Progenitor cell of endocrine pancreas (in vitro differentiated cells): ENCODE measurements around the gene DOHH. TPM values are rescaled to one million over a fixed set of nuclear protein-coding genes. Genes with fewer than 3 reads are reported as not detected.

ENCODE experiments used
- DNase-seq: peaks from one replicate; pipeline ENCODE4 v3.0.0; 2021; ENCODE audit warnings: low spot score; ENCODE audit not compliant: unreplicated experiment
- H3K27ac Mint-ChIP-seq: 2 replicates; pipeline ENCODE4 v1.8.0; 2021; ENCODE audit warnings: mild to moderate bottlenecking, moderate library complexity, mixed read lengths
- H3K27me3 Mint-ChIP-seq: 2 replicates; pipeline ENCODE4 v1.8.0; 2021; ENCODE audit warnings: mixed read lengths
- H3K36me3 Mint-ChIP-seq: 2 replicates; pipeline ENCODE4 v1.8.0; 2022; ENCODE audit warnings: mixed read lengths; ENCODE audit not compliant: insufficient read depth
- H3K4me1 Mint-ChIP-seq: 2 replicates; pipeline ENCODE4 v1.8.0; 2021; ENCODE audit warnings: low read depth, mixed read lengths
- H3K4me3 Mint-ChIP-seq: 2 replicates; pipeline ENCODE4 v1.8.0; 2021; ENCODE audit warnings: low read depth, mild to moderate bottlenecking, moderate library complexity, mixed read lengths
- H3K9me3 Mint-ChIP-seq: 2 replicates; pipeline ENCODE4 v1.8.0; 2021; ENCODE audit warnings: low read depth, mixed read lengths
- CTCF ChIP-seq: fragments of 200-600 bp; sonication (generic); IDR thresholded peaks from one replicate; pipeline ENCODE4 v1.5.0; 2021; ENCODE audit warnings: antibody characterized with exemption, mild to moderate bottlenecking; ENCODE audit not compliant: unreplicated experiment
- total RNA-seq: library from RNA; stranded (reverse); gene quantifications from 2 replicates; pipeline ENCODE4 v1.2.1, GENCODE V29; 2021

DOHH gene
- total RNA-seq, 1 donor from 2014 or later, result 9.9 TPM

- Mint-ChIP-seq H3K4me3 (no peak overlapping the region), H3K4me1 (peaks cover 1% of the 10 kb centered on the region), H3K27me3 (no peaks in the 10 kb centered on the region), H3K9me3 (no peaks in the 10 kb centered on the region), H3K27ac (no peak overlapping the region), H3K36me3 (peaks cover 8% of the 10 kb centered on the region)
- no peak for TF ChIP-seq CTCF
- no peak for DNase-seq
Measured at GRCh38 chr19:3524078-3524842, 23.8 kb upstream of the DOHH start.

GRCh38 chr19:3523361-3524077 is 23.0 kb upstream of the DOHH start:
- Mint-ChIP-seq H3K27me3 (no peaks in the 10 kb centered on the region), H3K36me3 (peaks cover 8% of the 10 kb centered on the region), H3K9me3 (no peaks in the 10 kb centered on the region), H3K27ac (no peak overlapping the region), H3K4me3 (no peak overlapping the region), H3K4me1 (peaks cover 1% of the 10 kb centered on the region)
- TF ChIP-seq CTCF, result no peak
- no peak for DNase-seq

- Mint-ChIP-seq H3K27me3 (no peaks in the 10 kb centered on the region), H3K4me3 (no peak overlapping the region), H3K9me3 (no peaks in the 10 kb centered on the region), H3K27ac (no peak overlapping the region), H3K36me3 (peaks cover 8% of the 10 kb centered on the region), H3K4me1 (peaks cover 1% of the 10 kb centered on the region)
- no peak for TF ChIP-seq CTCF
- no peak for DNase-seq
Measured at GRCh38 chr19:3522421-3523360, 22.2 kb upstream of the DOHH start.

GRCh38 chr19:3521104-3521445 is 20.6 kb upstream of the DOHH start:
- Mint-ChIP-seq H3K9me3 (no peaks in the 10 kb centered on the region), H3K36me3 (peaks cover 6% of the 10 kb centered on the region), H3K4me3 (no peak overlapping the region), H3K27ac (peak overlapping the region; percentile 42), H3K27me3 (no peaks in the 10 kb centered on the region), H3K4me1 (peaks cover 1% of the 10 kb centered on the region)
- DNase-seq, result no peak
- TF ChIP-seq CTCF, result no peak
